COLO668 (cell line): ENCODE data around the gene APOA4.

Experiments
- DNase-seq: peaks from one replicate; lab custom pipeline; 2025; ENCODE audit not compliant: unreplicated experiment; lab: John Stamatoyannopoulos, UW

Gene APOA4

DNA sequence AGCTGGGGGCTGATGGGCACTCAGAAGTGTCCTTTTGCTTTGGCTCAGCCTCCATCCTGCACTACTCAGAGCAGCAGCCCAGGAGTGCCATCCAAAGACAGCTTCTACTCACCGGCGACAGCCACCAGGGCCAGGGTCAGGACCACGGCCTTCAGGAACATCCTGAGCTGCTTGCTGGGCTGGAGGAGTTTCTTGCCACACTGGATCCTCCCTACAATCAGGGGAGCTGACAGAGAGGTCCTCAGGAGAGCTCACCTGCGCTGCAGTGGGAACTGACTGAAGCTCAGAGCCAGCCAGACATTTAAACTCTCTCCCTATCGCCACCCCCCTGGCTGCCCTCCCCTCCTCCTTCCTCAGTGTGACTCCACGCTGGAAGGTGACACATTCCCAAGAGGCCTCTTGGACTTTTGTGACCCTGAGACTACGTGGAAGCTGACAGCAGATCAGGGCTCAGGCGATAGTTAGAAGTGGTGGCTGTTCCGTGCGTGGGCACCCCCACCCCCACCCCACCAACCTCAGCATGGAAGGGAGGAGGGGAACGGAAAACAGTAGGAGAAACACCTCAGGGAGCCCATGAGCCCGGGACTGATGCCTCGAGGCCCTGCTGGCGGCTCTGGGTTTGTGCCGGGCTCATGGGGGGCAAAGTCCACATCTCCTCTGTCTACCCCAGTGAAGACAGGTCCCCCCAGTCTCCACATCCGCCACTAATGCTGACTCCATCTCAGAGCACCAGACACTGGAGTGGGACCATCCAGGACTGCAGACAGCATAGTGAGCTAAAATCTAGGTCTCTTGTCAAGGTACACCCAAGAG, at the start of gene APOA4:
TSS of gene APOA4 (minus strand) at position 274 of the 813 bp plus-strand sequence. CDS start at position 161, 113 bp downstream.
- DNase-seq, result no peak

DNA sequence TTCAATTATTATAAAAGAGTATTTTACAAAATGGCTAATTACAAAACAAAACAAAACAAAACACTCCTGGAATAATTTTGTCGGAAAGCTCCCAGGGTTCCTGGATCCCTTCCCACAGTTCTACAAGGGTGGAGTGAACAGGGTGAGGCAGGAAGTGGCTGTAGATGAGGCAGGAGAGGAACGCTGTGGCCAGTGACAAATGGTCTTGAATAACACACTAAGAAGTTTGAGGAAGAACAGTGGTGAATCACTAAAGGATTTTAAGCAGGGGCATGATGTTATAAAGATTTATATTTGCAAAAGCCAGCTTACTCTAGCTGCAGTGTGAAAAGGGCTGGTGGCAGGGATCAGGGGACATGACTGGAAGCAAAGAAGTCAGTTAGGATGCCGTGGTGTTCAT, 48.1 kb upstream of the APOA4 start:
- DNase-seq, result no peak

- DNase-seq, result no peak
Observed at GRCh38 chr11:116870054-116870453, 47.0 kb upstream of the APOA4 start.

- DNase-seq, result no peak
Observed at GRCh38 chr11:116869610-116870009, 46.5 kb upstream of the APOA4 start.

DNA sequence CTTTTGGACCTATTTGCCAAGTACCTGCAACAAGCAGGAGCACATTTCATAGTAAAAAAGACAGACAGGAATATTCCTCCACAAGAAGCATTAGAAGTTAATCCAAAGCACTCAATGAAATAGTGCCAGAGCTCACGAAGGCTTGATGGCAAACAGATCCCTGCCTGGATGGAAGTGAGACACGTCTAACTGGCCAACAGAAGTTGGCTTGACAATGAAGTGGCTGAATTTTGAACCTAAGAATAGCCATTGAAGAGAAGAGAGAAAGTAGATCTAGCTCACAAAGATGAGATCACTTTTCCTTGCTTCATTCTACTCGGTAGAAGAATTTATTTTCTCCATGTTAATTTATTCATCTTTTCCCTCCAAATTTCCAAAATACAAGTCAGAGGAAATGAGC, 45.0 kb upstream of the APOA4 start:
- DNase-seq, result no peak

DNA sequence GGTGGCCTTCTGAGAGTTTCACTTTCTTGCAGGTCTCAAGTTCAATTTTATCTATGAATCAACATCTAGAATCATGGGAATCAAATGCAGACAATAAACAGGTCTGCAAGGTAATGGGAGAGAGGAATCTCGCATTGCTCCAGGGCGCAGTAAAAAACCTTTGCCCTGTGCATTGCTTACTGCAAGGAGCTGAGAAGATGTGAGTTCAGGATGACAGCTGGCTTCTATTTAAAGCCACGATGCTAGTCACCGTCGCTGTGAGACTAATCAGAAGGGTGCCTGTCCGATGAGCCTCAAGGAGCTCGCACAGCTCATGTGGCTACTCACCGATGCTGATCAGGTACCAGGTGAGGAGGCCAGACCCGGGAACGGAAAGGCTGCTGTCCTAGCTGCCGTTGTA, 44.5 kb upstream of the APOA4 start:
- no peak for DNase-seq

- DNase-seq, result no peak
Observed at GRCh38 chr11:116866804-116867455, 43.8 kb upstream of the APOA4 start.

DNA sequence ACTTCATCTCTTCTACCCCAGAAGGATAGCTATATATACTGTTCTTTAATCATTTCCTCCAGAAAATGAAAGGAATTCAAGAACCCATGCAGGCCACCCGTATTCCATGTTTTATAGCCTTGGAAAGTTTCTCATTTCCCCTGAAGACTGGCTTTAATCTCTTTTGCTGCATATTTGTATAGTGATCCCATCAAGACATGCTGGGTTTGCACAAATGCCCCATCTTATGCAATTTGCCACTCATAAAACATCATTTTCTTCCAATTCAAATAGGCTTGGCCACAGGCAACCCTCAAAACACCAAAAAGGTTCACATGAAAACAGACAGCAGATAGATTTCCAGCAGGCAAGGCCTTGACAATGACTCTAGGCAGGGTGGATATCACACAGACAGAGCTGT, 42.6 kb upstream of the APOA4 start:
- no peak for DNase-seq

DNA sequence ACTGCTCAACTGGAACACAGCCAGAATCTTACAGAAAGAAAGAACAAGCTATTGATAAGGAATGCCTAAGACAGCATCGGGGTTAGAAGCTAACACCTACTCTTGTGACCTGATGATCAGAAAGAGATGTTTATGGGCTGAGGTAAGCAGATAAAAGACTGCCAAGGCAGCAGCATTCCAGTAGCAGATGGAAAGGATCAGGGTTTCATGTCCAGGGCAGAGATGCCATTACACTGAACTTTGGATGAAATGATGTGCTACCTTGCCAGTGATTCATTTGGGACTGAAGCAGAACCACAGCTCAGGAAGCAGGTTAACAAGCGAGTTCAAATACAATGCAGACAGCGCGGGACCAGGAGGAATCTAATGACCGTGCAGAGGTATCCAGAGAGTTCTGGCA, 41.4 kb upstream of the APOA4 start:
- no peak for DNase-seq

GRCh38 chr11:116862951-116863350, 39.8 kb upstream of the APOA4 start:
- DNase-seq, result no peak

GRCh38 chr11:116862185-116862584, 39.1 kb upstream of the APOA4 start:
- no peak for DNase-seq

DNA sequence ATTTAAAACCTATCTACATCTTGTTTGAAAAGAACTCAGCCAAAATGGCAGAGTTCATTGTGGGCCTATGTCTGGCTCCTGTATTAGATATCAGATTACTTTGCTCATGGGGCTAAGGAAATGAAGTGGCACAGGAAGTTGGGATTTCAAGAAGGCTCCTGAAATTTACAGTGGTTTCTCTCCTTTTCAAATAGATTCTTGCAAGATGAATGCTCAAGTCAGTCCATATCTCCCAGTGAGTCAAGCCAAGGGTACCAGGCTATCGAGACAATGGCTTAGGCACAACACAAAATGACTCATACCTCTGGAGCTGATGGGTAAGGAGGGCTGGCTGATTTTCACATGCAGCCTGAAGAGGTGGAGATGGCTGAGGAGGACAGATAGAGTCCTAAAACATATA, 38.4 kb upstream of the APOA4 start:
- no peak for DNase-seq

DNA sequence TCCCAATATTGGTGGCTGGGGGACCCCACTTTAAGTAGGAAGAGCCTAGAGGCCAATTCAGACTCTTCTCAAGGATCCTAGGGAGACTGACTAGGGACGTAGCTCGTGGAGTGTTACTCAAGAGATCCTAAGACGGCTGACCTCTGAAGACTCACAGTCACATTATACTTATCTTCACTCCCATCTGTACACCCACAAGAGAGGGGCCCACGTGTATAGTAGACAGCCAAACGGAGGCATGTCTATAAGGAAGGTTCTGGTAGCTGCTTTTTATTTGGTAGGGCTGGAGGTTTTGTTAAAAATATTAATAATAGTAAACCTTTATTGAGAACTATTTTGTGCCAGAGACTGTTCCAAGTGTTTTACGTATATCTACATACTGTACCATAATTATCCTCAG, 37.2 kb upstream of the APOA4 start:
- DNase-seq, result no peak

DNA sequence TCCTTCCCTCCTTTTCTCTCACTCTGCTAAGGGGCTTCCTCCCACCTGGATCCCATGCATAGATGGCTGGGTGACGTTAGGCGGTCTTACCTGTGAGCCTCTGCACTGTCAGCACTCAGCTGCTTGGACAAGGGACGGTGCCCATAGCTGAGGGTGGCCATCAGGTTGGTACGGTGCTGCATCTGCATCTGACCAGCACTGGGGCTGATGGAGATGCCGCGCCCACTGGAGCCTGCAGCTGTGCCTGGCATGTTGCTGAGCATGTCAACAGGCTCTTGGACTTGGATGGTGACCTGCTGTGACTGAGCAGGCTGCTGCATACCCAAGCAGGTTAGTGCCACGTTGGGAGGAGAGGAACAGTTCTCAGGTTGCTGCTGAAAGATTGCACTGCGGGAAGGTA, 36.1 kb upstream of the APOA4 start:
- no peak for DNase-seq

- no peak for DNase-seq
Observed at GRCh38 chr11:116857936-116858335, 34.8 kb upstream of the APOA4 start.

- DNase-seq, result no peak
Observed at GRCh38 chr11:116857316-116857715, 34.2 kb upstream of the APOA4 start.

GRCh38 chr11:116856423-116856822, 33.3 kb upstream of the APOA4 start:
- no peak for DNase-seq

DNA sequence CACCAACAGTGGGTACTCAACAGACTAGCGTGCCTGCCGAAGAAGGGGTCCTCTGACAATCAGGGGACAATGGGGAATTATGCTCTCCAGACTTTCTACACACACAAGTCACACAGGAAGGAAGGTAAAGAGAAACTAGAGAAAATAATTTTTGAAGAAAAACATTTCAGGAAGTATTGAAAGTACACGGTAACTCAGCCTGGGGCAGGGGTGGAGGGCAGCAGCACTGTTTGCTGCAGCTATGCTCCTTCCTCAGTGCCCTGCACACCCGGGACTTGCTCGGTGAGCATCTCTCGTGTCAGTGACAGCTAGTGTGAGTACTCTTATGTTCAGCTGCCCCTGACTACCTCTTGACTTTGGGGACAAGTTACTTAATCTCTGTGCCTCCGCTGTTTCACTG, 32.3 kb upstream of the APOA4 start:
- no peak for DNase-seq

GRCh38 chr11:116853461-116854073, 30.5 kb upstream of the APOA4 start:
- no peak for DNase-seq

- DNase-seq, result no peak
Observed at GRCh38 chr11:116852261-116853031, 29.3 kb upstream of the APOA4 start.

DNA sequence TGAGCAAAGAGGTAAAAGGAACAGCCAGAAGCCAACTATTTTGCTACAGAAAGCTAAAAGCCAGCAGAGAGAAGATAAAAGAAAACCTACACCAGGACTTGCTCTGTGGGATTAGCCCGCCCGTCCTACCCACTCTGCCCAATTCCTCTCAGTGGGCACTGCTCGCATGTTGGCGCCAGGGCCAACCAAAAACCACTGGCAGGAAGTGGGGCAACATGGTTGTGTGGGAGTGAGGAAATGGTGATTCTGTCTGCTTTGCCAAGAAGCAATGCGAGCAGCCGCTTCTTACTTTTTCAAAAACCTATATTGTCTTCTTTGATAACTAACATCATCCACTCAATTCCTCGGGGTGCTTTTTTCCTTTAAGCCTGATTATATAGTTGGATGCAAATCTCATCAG, 28.5 kb upstream of the APOA4 start:
- no peak for DNase-seq
